DND-41 (cell line): ENCODE measurements around the gene PITPNC1.
"Not testable (repeated sequence)": the region's sequence is repeated elsewhere in the genome, so short reads cannot be mapped to it uniquely, and the experiment has no call there.

ENCODE experiments used
- EZH2 ChIP-seq: IDR thresholded peaks from 3 replicates; pipeline ENCODE4 v1.6.1; 2012; ENCODE audit warnings: borderline replicate concordance, low read depth, mild to moderate bottlenecking, moderate library complexity, low read length, inconsistent platforms; ENCODE audit not compliant: severe bottlenecking
- TF ChIP-seq, protein P1 (sequence below): IDR thresholded peaks from 2 replicates; pipeline ENCODE4 v1.5.1; 2012; ENCODE audit warnings: borderline replicate concordance, low read length, moderate library complexity, mild to moderate bottlenecking; ENCODE audit not compliant: poor library complexity, severe bottlenecking; ENCODE audit errors: extremely low read depth

DNA sequence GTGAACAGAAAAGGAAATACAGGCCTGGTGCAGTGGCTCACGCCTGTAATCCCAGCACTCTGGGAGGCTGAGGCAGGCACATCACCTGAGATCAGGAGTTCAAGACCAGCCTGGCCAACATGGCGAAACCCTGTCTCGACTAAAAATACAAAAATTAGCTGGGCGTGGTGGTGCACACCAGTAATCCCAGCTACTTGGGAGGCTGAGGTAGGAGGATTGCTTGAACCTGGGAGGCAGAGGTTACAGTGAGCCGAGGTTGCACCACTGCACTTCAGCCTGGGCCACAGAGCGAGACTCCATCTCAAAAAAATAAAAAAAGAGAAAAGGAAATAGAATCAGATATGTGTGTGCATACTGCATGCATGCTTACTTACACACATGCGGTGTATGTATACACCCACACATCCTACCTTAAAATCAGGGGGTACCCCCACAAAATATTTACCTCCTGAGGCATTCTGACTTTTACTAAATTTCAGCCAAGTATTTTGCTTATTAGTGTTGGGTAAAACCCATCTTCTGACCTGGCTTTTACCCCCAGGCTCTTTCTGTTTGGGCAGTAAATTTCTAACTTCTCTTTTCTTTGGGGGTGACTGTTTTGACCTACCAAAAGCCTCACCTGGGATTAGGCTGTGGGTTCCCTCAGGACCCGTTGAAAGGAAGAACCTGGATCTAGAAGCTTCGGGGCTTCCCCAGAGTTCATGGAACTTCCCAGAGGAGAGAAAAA lies 201.8 kb downstream of the PITPNC1 start:
- TF ChIP-seq, protein P1, sequence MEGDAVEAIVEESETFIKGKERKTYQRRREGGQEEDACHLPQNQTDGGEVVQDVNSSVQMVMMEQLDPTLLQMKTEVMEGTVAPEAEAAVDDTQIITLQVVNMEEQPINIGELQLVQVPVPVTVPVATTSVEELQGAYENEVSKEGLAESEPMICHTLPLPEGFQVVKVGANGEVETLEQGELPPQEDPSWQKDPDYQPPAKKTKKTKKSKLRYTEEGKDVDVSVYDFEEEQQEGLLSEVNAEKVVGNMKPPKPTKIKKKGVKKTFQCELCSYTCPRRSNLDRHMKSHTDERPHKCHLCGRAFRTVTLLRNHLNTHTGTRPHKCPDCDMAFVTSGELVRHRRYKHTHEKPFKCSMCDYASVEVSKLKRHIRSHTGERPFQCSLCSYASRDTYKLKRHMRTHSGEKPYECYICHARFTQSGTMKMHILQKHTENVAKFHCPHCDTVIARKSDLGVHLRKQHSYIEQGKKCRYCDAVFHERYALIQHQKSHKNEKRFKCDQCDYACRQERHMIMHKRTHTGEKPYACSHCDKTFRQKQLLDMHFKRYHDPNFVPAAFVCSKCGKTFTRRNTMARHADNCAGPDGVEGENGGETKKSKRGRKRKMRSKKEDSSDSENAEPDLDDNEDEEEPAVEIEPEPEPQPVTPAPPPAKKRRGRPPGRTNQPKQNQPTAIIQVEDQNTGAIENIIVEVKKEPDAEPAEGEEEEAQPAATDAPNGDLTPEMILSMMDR = not testable (repeated sequence)
- not testable (repeated sequence) for TF ChIP-seq EZH2
